ENCODE data around the gene DTX4.

Gene DTX4

GRCh38 chr11:59152312-59152951 lies 19.5 kb upstream of the DTX4 start:
- Histone ChIP-seq H3K27me3 (replicated peaks in 2 of 5; ENCODE audit: control insufficient read depth in 4 of 5, insufficient read depth in 5 of 5, low read length in 4 of 5) (no peaks in the 10 kb centered on the region), H3K36me3 (ENCODE audit: control insufficient read depth in 4 of 4, insufficient read depth in 4 of 4, low read length in 3 of 4) (peaks cover 22 to 46% (median 27%) of the 10 kb centered on the region in 4 experiments), H3K4me3 (ENCODE audit: control insufficient read depth in 1 of 7, extremely low read depth in 1 of 7, insufficient read depth in 4 of 7, low read depth in 2 of 7, low read length in 6 of 7) (no peak overlapping the region), H3K4me1 (ENCODE audit: control extremely low read depth in 1 of 4, control insufficient read depth in 4 of 4, insufficient read depth in 4 of 4, low read length in 3 of 4) (peaks cover 0 to 6% (median 5%) of the 10 kb centered on the region in 4 experiments), H3K27ac (ENCODE audit: insufficient read depth in 1 of 2, low read depth in 1 of 2, low read length in 2 of 2, poor library complexity in 1 of 2, severe bottlenecking in 2 of 2) (no peak overlapping the region), H3K9me3 (ENCODE audit: control extremely low read depth in 1 of 5, control insufficient read depth in 4 of 5, insufficient read depth in 2 of 5, low read depth in 1 of 5, low read length in 4 of 5) (no peaks in the 10 kb centered on the region)
- DNase-seq = no peak
- WGBS (ENCODE audit: insufficient coverage) = 95% methylated on average over 8 of the region's 8 CpGs
- CTCF ChIA-PET = no interaction called here
- POLR2A ChIA-PET = no interaction called here

DNA sequence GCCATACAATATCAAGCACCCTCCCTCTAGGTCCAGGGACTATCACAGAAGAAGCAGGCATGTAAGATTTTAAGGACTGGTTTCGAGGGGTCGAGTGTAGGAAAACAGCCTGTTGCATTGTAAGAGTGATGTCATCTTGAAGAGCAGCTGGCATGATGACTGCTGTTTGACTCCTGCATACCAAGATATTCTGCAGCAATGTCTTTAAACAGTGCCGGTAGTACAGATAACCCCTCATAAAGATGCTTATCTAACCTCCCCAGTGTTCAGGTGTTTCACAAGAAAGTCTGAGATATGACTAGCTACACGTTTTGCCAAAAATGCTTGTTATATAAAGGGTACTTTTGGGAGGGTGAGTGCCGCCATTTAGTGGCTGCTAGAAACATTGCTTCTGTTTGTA lies 17.3 kb upstream of the DTX4 start:
- no peaks in the 10 kb centered on the region for H3K27me3 ChIP-seq (replicated peaks in 2 of 5; ENCODE audit: control insufficient read depth in 4 of 5, insufficient read depth in 5 of 5, low read length in 4 of 5)
- no peak overlapping the region for H3K4me3 ChIP-seq (ENCODE audit: control insufficient read depth in 1 of 7, extremely low read depth in 1 of 7, insufficient read depth in 4 of 7, low read depth in 2 of 7, low read length in 6 of 7)
- H3K27ac ChIP-seq (ENCODE audit: insufficient read depth in 1 of 2, low read depth in 1 of 2, low read length in 2 of 2, poor library complexity in 1 of 2, severe bottlenecking in 2 of 2) = no peak overlapping the region
- no peaks in the 10 kb centered on the region for H3K9me3 ChIP-seq (ENCODE audit: control extremely low read depth in 1 of 5, control insufficient read depth in 4 of 5, insufficient read depth in 2 of 5, low read depth in 1 of 5, low read length in 4 of 5)
- peaks cover 13 to 29% (median 20%) of the 10 kb centered on the region in 4 experiments for H3K36me3 ChIP-seq (ENCODE audit: control insufficient read depth in 4 of 4, insufficient read depth in 4 of 4, low read length in 3 of 4)
- WGBS (ENCODE audit: insufficient coverage) = 93% methylated on average over 5 of the region's 5 CpGs
- ChIA-PET CTCF (interaction anchor here (5.4 kb wide), 1 partner anchor 10 kb away, joined by 117 read pairs; the partner anchor contains the start of gene FAM111A), POLR2A (no interaction called here)
- peaks cover 0 to 18% (median 13%) of the 10 kb centered on the region in 4 experiments for H3K4me1 ChIP-seq (ENCODE audit: control extremely low read depth in 1 of 4, control insufficient read depth in 4 of 4, insufficient read depth in 4 of 4, low read length in 3 of 4)
- no peak for DNase-seq

- no peak for DNase-seq
- Histone ChIP-seq H3K27me3 (replicated peaks in 2 of 5; ENCODE audit: control insufficient read depth in 4 of 5, insufficient read depth in 5 of 5, low read length in 4 of 5) (no peaks in the 10 kb centered on the region), H3K27ac (ENCODE audit: insufficient read depth in 1 of 2, low read depth in 1 of 2, low read length in 2 of 2, poor library complexity in 1 of 2, severe bottlenecking in 2 of 2) (no peak overlapping the region), H3K4me1 (ENCODE audit: control extremely low read depth in 1 of 4, control insufficient read depth in 4 of 4, insufficient read depth in 4 of 4, low read length in 3 of 4) (peaks cover 0 to 18% (median 13%) of the 10 kb centered on the region in 4 experiments), H3K36me3 (ENCODE audit: control insufficient read depth in 4 of 4, insufficient read depth in 4 of 4, low read length in 3 of 4) (peaks cover under 1 to 12% (median 9%) of the 10 kb centered on the region in 4 experiments), H3K4me3 (ENCODE audit: control insufficient read depth in 1 of 7, extremely low read depth in 1 of 7, insufficient read depth in 4 of 7, low read depth in 2 of 7, low read length in 6 of 7) (no peak overlapping the region), H3K9me3 (ENCODE audit: control extremely low read depth in 1 of 5, control insufficient read depth in 4 of 5, insufficient read depth in 2 of 5, low read depth in 1 of 5, low read length in 4 of 5) (no peaks in the 10 kb centered on the region)
- POLR2A ChIA-PET = no interaction called here
- CTCF ChIA-PET = interaction anchor here (0.7 to 5.4 kb wide), 17 partner anchors 9 to 522 kb away, joined by 3 to 117 read pairs (median 6); partner anchors contain the start of genes DTX4 and FAM111A
- 9% methylated on average over 1 of the region's 3 CpGs for WGBS (ENCODE audit: insufficient coverage)
Measured at GRCh38 chr11:59157433-59157832, 14.5 kb upstream of the DTX4 start.

GRCh38 chr11:59158206-59159068 lies 13.5 kb upstream of the DTX4 start:
- H3K27ac ChIP-seq (ENCODE audit: insufficient read depth in 1 of 2, low read depth in 1 of 2, low read length in 2 of 2, poor library complexity in 1 of 2, severe bottlenecking in 2 of 2) = peak overlapping the region in 1 of 2 experiments; percentile 3
- CTCF ChIA-PET = interaction anchor here (0.6 to 5.4 kb wide), 35 partner anchors 8 to 527 kb away, joined by 3 to 117 read pairs (median 4); partner anchors contain the start of genes DTX4 and FAM111A

DNA sequence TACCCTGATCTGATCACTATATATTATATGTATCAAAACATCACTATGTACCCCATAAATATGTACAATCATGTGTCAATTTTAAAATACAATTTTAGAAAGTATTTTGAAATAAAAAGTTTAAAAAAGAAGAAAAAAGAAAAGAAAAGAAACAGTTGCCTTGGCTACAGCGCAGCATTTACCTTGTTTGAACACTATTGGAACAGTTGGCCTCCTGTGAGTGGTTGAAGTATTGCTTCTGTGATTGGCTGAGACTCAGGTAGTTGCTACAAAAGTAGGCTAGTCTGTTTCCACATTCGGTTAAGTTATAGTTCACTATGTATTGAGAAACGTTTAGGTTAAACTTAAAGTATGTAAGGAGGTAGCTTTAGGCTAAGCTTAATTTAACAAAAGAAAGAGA lies 7.9 kb upstream of the DTX4 start:
- no peaks in the 10 kb centered on the region for H3K4me1 ChIP-seq (ENCODE audit: control extremely low read depth in 1 of 4, control insufficient read depth in 4 of 4, insufficient read depth in 4 of 4, low read length in 3 of 4)
- no peaks in the 10 kb centered on the region for H3K9me3 ChIP-seq (ENCODE audit: control extremely low read depth in 1 of 5, control insufficient read depth in 4 of 5, insufficient read depth in 2 of 5, low read depth in 1 of 5, low read length in 4 of 5)
- ChIA-PET CTCF (interaction anchor here (0.8 to 18.7 kb wide), 5 partner anchors 16 to 512 kb away, joined by 3 to 259 read pairs (median 4); partner anchors contain the start of gene MPEG1), POLR2A (no interaction called here)
- H3K4me3 ChIP-seq (ENCODE audit: control insufficient read depth in 1 of 7, extremely low read depth in 1 of 7, insufficient read depth in 4 of 7, low read depth in 2 of 7, low read length in 6 of 7) = no peak overlapping the region
- peak in 1 of 3 donors; percentile 19 for DNase-seq
- H3K27ac ChIP-seq (ENCODE audit: insufficient read depth in 1 of 2, low read depth in 1 of 2, low read length in 2 of 2, poor library complexity in 1 of 2, severe bottlenecking in 2 of 2) = no peak overlapping the region
- no peaks in the 10 kb centered on the region for H3K27me3 ChIP-seq (replicated peaks in 2 of 5; ENCODE audit: control insufficient read depth in 4 of 5, insufficient read depth in 5 of 5, low read length in 4 of 5)
- WGBS (ENCODE audit: insufficient coverage) = 100% methylated on average over 1 of the region's 3 CpGs
- H3K36me3 ChIP-seq (ENCODE audit: control insufficient read depth in 4 of 4, insufficient read depth in 4 of 4, low read length in 3 of 4) = no peaks in the 10 kb centered on the region

More at GRCh38 chr11:59158206-59159068, 13.5 kb upstream of the DTX4 start:
- Histone ChIP-seq H3K36me3 (ENCODE audit: control insufficient read depth in 4 of 4, insufficient read depth in 4 of 4, low read length in 3 of 4) (peaks cover 0 to 4% (median 0%) of the 10 kb centered on the region in 4 experiments), H3K9me3 (ENCODE audit: control extremely low read depth in 1 of 5, control insufficient read depth in 4 of 5, insufficient read depth in 2 of 5, low read depth in 1 of 5, low read length in 4 of 5) (no peaks in the 10 kb centered on the region), H3K4me3 (ENCODE audit: control insufficient read depth in 1 of 7, extremely low read depth in 1 of 7, insufficient read depth in 4 of 7, low read depth in 2 of 7, low read length in 6 of 7) (peak overlapping the region in 4 of 7 experiments; percentile 25 to 70 (median 40)), H3K27me3 (replicated peaks in 2 of 5; ENCODE audit: control insufficient read depth in 4 of 5, insufficient read depth in 5 of 5, low read length in 4 of 5) (no peaks in the 10 kb centered on the region), H3K4me1 (ENCODE audit: control extremely low read depth in 1 of 4, control insufficient read depth in 4 of 4, insufficient read depth in 4 of 4, low read length in 3 of 4) (peaks cover 0 to 18% (median 13%) of the 10 kb centered on the region in 4 experiments)
- peak; percentile 77 to 89 (median 87) for DNase-seq
- POLR2A ChIA-PET = interaction anchor here (0.8 kb wide), 1 partner anchor 11 kb away, joined by 3 read pairs; no protein-coding TSS in a partner anchor
- WGBS (ENCODE audit: insufficient coverage) = 33% methylated on average over 5 of the region's 8 CpGs

DNA sequence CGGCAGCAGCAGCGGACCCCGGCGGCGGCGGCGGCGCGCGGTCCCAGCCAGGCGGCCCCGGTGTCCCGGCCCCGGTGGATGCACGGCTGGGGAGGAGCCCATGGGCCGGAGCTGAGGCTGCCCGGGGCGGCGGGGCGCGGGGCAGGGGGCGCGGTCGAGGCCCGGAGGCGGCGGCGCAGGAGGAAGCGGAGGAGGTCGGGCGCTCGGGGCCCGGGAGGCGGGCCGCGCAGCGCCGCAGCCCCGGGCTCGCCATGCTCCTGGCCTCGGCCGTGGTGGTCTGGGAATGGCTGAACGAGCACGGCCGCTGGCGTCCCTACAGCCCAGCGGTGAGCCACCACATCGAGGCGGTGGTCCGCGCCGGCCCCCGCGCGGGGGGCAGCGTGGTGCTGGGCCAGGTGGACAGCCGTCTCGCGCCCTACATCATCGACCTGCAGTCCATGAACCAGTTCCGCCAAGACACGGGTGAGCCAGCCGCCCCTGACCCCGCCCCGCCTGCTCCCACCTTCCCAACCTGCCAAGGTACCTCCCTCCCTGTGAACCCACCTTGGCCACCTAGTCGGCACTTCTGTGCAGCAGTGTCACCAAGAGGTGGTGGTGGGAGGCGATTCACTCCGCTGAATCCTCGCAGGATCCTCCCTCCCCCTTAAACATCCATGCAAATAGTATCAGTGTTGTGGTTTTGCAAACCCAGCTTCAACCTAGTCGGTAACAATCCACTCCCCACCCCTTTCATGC lies 580 bp downstream of the DTX4 start:
- 0% methylated on average over 27 of the region's 70 CpGs for WGBS (ENCODE audit: insufficient coverage)
- Histone ChIP-seq H3K4me3 (ENCODE audit: control insufficient read depth in 1 of 7, extremely low read depth in 1 of 7, insufficient read depth in 4 of 7, low read depth in 2 of 7, low read length in 6 of 7) (peak overlapping the region; percentile 57 to 82 (median 68)), H3K27ac (ENCODE audit: insufficient read depth in 1 of 2, low read depth in 1 of 2, low read length in 2 of 2, poor library complexity in 1 of 2, severe bottlenecking in 2 of 2) (no peak overlapping the region), H3K4me1 (ENCODE audit: control extremely low read depth in 1 of 4, control insufficient read depth in 4 of 4, insufficient read depth in 4 of 4, low read length in 3 of 4) (peaks cover 0 to 21% (median 16%) of the 10 kb centered on the region in 4 experiments), H3K9me3 (ENCODE audit: control extremely low read depth in 1 of 5, control insufficient read depth in 4 of 5, insufficient read depth in 2 of 5, low read depth in 1 of 5, low read length in 4 of 5) (no peaks in the 10 kb centered on the region), H3K27me3 (replicated peaks in 2 of 5; ENCODE audit: control insufficient read depth in 4 of 5, insufficient read depth in 5 of 5, low read length in 4 of 5) (peaks cover 0 to 34% (median 23%) of the 10 kb centered on the region in 5 experiments), H3K36me3 (ENCODE audit: control insufficient read depth in 4 of 4, insufficient read depth in 4 of 4, low read length in 3 of 4) (no peaks in the 10 kb centered on the region)
- CTCF ChIA-PET = interaction anchor here (0.7 to 18.7 kb wide), 16 partner anchors 9 to 512 kb away, joined by 3 to 259 read pairs (median 6); partner anchors contain the start of genes FAM111A and MPEG1
- POLR2A ChIA-PET = interaction anchor here (0.9 kb wide), 1 partner anchor 26 kb away, joined by 3 read pairs; no protein-coding TSS in a partner anchor
- DNase-seq = peak in 2 of 3 donors; percentile 69 to 75

Measured in common myeloid progenitor, CD34-positive (primary cell).